Right forelimb (tissue), 1 donor: ENCODE data around the gene STAC.
"Not testable (repeated sequence)": the region's sequence is repeated elsewhere in the genome, so short reads cannot be mapped to it uniquely, and the experiment has no call there.

Source experiments
- DNase-seq: peaks from one replicate; pipeline ENCODE4 v3.0.0-alpha.2; 2018

STAC gene

GRCh38 chr3:36417237-36417636 is 36.9 kb downstream of the STAC start:
- DNase-seq = no peak

- DNase-seq = no peak
Measured at GRCh38 chr3:36418296-36418695, 38.0 kb downstream of the STAC start.

- DNase-seq = no peak
Measured at GRCh38 chr3:36428445-36428844, 48.1 kb downstream of the STAC start.

GRCh38 chr3:36429986-36430485 is 49.7 kb downstream of the STAC start:
- DNase-seq = no peak

- no peak for DNase-seq
Measured at GRCh38 chr3:36433511-36433910, 53.2 kb downstream of the STAC start.

- DNase-seq = no peak
Measured at GRCh38 chr3:36434687-36435426, 54.6 kb downstream of the STAC start.

- no peak for DNase-seq
Measured at GRCh38 chr3:36443028-36443686, 62.9 kb downstream of the STAC start.

GRCh38 chr3:36444909-36445308 is 64.6 kb downstream of the STAC start:
- no peak for DNase-seq

GRCh38 chr3:36446276-36446675 is 66.0 kb downstream of the STAC start:
- DNase-seq = no peak

- no peak for DNase-seq
Measured at GRCh38 chr3:36447061-36447460, 66.8 kb downstream of the STAC start.

GRCh38 chr3:36451816-36452215 is 71.5 kb downstream of the STAC start:
- DNase-seq = no peak

GRCh38 chr3:36453213-36453612 is 72.9 kb downstream of the STAC start:
- not testable (repeated sequence) for DNase-seq

GRCh38 chr3:36453896-36454295 is 73.6 kb downstream of the STAC start:
- not testable (repeated sequence) for DNase-seq

- DNase-seq = no peak
Measured at GRCh38 chr3:36455406-36455805, 75.1 kb downstream of the STAC start.

GRCh38 chr3:36456784-36457183 is 76.5 kb downstream of the STAC start:
- DNase-seq = no peak

- no peak for DNase-seq
Measured at GRCh38 chr3:36457667-36458066, 77.4 kb downstream of the STAC start.

GRCh38 chr3:36459177-36459576 is 78.9 kb downstream of the STAC start:
- DNase-seq = no peak

- no peak for DNase-seq
Measured at GRCh38 chr3:36461597-36461996, 81.3 kb downstream of the STAC start.

- not testable (repeated sequence) for DNase-seq
Measured at GRCh38 chr3:36472045-36472444, 91.7 kb downstream of the STAC start.

GRCh38 chr3:36475558-36475957 is 95.3 kb downstream of the STAC start:
- no peak for DNase-seq

- DNase-seq = no peak
Measured at GRCh38 chr3:36476286-36476942, 96.1 kb downstream of the STAC start.

GRCh38 chr3:36477655-36478054 is 97.4 kb downstream of the STAC start:
- DNase-seq = no peak

GRCh38 chr3:36480911-36481648 is 100.8 kb downstream of the STAC start:
- no peak for DNase-seq
